ENCODE results near the gene SDHAF2. TPM values are rescaled to one million over a fixed set of nuclear protein-coding genes. Genes with fewer than 3 reads are reported as not detected.

Gene SDHAF2
- total RNA-seq, 6 donors from 2014 or later, result 20.9 to 63.9 (median 34.6) TPM

DNA sequence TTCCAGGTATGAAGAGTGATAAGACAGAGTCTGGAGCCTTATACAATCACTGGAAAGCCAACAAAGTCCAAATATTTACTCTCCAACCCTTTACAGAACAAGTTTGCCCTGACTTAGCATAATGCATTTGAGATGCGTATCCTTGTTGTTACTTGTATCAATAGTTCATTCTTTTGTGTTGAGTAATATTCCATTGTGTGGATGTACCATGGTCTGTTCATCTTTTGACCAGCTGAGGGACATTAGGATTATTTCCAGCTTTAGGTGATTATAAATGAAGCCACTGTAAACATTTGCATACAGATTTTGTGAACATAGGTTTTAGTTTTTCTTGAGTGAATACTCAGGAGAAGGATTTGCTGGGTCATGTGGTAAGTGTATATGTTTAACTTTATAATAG is 9.7 kb downstream of the SDHAF2 start:
- no peak for TF ChIP-seq POLR2AphosphoS5 (IDR thresholded peaks at IDR 0.05)
- Histone ChIP-seq H3K4me3 (no peak overlapping the region), H3K9me3 (no peaks in the 10 kb centered on the region), H3K4me1 (peaks cover 10 to 15% (median 13%) of the 10 kb centered on the region in 4 donors), H3K27ac (no peak overlapping the region), H3K27me3 (no peaks in the 10 kb centered on the region), H3K36me3 (peaks cover 19 to 66% (median 50%) of the 10 kb centered on the region in 4 donors)
- 78 to 93% methylated on average over 1 of the region's 1 CpG for WGBS, 2 donors
- ATAC-seq (ENCODE audit: low FRiP score in 2 of 2), result no peak
- DNase-seq, result no peak

GRCh38 chr11:61442616-61443015 is 12.7 kb downstream of the SDHAF2 start:
- DNase-seq, result no peak
- TF ChIP-seq EP300 (IDR thresholded peaks at IDR 0.05), result no peak
- TF ChIP-seq POLR2AphosphoS5 (IDR thresholded peaks at IDR 0.05), result no peak
- TF ChIP-seq POLR2A (IDR thresholded peaks at IDR 0.05), result no peak
- TF ChIP-seq, protein P1, sequence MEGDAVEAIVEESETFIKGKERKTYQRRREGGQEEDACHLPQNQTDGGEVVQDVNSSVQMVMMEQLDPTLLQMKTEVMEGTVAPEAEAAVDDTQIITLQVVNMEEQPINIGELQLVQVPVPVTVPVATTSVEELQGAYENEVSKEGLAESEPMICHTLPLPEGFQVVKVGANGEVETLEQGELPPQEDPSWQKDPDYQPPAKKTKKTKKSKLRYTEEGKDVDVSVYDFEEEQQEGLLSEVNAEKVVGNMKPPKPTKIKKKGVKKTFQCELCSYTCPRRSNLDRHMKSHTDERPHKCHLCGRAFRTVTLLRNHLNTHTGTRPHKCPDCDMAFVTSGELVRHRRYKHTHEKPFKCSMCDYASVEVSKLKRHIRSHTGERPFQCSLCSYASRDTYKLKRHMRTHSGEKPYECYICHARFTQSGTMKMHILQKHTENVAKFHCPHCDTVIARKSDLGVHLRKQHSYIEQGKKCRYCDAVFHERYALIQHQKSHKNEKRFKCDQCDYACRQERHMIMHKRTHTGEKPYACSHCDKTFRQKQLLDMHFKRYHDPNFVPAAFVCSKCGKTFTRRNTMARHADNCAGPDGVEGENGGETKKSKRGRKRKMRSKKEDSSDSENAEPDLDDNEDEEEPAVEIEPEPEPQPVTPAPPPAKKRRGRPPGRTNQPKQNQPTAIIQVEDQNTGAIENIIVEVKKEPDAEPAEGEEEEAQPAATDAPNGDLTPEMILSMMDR (IDR thresholded peaks at IDR 0.05), result no peak
- no peak overlapping the region for H3K27ac ChIP-seq
- H3K27me3 ChIP-seq, result no peaks in the 10 kb centered on the region
- H3K4me3 ChIP-seq, result no peak overlapping the region
- peaks cover 0 to 7% (median 5%) of the 10 kb centered on the region in 4 donors for H3K4me1 ChIP-seq
- peaks cover 16 to 87% (median 62%) of the 10 kb centered on the region in 4 donors for H3K36me3 ChIP-seq
- H3K9me3 ChIP-seq, result no peaks in the 10 kb centered on the region
- ATAC-seq (ENCODE audit: low FRiP score in 2 of 2), result no peak
- 87 to 93% methylated on average over 6 of the region's 6 CpGs for WGBS, 2 donors

DNA sequence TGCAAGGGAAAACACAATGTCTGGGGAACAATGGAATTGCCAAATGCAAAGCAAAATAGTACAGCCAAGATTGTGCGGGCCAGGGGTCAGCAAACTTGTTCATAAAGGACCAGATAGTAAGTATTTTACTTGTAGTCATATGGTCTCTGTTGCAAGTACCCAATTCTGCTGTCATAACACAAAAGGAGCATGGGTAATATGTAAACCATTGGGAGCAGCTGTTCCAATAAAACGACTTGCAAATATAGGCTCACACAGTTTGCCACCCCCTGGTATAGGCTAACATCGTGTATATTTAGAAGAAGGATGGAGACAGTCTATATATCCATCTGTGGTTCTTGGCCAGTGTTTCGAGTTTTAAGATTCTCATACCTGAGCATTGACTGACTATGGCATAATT is 15.6 kb downstream of the SDHAF2 start:
- Histone ChIP-seq H3K4me1 (peaks cover 0 to 7% (median 5%) of the 10 kb centered on the region in 4 donors), H3K4me3 (no peak overlapping the region), H3K9me3 (no peaks in the 10 kb centered on the region), H3K36me3 (peaks cover 6 to 82% (median 48%) of the 10 kb centered on the region in 4 donors), H3K27ac (no peak overlapping the region), H3K27me3 (no peaks in the 10 kb centered on the region)
- WGBS, 2 donors, result 71 to 86% methylated on average over 4 of the region's 4 CpGs
- TF ChIP-seq EP300 (IDR thresholded peaks at IDR 0.05), result no peak
- TF ChIP-seq POLR2A (IDR thresholded peaks at IDR 0.05), result no peak
- TF ChIP-seq, protein P1 (IDR thresholded peaks at IDR 0.05), result no peak
- no peak for TF ChIP-seq POLR2AphosphoS5 (IDR thresholded peaks at IDR 0.05)
- DNase-seq, result no peak
- no peak for ATAC-seq (ENCODE audit: low FRiP score in 2 of 2)

DNA sequence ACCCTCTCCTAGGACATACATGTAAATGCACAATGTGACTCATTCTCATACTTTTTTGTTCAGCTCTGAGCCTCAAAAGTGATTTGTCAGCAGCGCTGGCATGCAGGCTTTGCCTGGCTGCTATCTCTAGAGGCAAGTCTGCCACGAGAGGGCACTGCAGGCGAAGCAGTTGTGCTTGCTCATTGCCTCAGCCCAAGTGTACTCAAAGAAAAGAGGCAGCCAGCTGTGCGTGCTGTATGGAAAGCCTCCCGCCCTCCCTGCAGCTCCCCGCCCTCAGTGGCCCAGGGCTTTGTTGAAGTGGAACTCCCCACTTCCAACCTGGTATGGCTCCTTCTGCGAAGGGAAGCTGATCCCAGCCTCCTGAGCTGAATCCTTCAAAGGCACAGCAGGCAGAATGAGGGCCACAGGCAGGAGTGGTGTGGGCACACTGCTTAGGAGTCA is 16.3 kb downstream of the SDHAF2 start:
- no peaks in the 10 kb centered on the region for H3K27me3 ChIP-seq
- H3K27ac ChIP-seq, result no peak overlapping the region
- H3K9me3 ChIP-seq, result no peaks in the 10 kb centered on the region
- TF ChIP-seq POLR2AphosphoS5 (IDR thresholded peaks at IDR 0.05), result no peak
- TF ChIP-seq, protein P1 (IDR thresholded peaks at IDR 0.05), result peak; percentile 46 to 85 (median 70)
- TF ChIP-seq EP300 (IDR thresholded peaks at IDR 0.05), result no peak
- no peak for TF ChIP-seq POLR2A (IDR thresholded peaks at IDR 0.05)
- WGBS, 2 donors, result 32 to 50% methylated on average over 3 to 7 of the region's 7 CpGs
- ATAC-seq (ENCODE audit: low FRiP score in 2 of 2) (peak; percentile 90 to 96), DNase-seq (peak; percentile 52 to 93)
- no peak overlapping the region for H3K4me3 ChIP-seq
- H3K36me3 ChIP-seq, result peaks cover 6 to 82% (median 42%) of the 10 kb centered on the region in 4 donors
- H3K4me1 ChIP-seq, result peaks cover 0 to 7% (median 5%) of the 10 kb centered on the region in 4 donors

- WGBS, 2 donors, result 81 to 86% methylated on average over 12 of the region's 12 CpGs
- Histone ChIP-seq H3K4me3 (no peak overlapping the region), H3K27me3 (no peaks in the 10 kb centered on the region), H3K9me3 (no peaks in the 10 kb centered on the region), H3K27ac (no peak overlapping the region), H3K4me1 (peaks cover 0 to 7% (median 5%) of the 10 kb centered on the region in 4 donors), H3K36me3 (peaks cover 6 to 79% (median 45%) of the 10 kb centered on the region in 4 donors)
- no peak for DNase-seq
- TF ChIP-seq POLR2AphosphoS5 (IDR thresholded peaks at IDR 0.05) (no peak), EP300 (IDR thresholded peaks at IDR 0.05) (no peak), POLR2A (IDR thresholded peaks at IDR 0.05) (no peak)
- TF ChIP-seq, protein P1 (IDR thresholded peaks at IDR 0.05), result no peak
- no peak for ATAC-seq (ENCODE audit: low FRiP score in 2 of 2)
Measured at GRCh38 chr11:61447601-61448551, 18.0 kb downstream of the SDHAF2 start.

Measured in upper lobe of left lung (tissue), 6 donors.